GM21825 (cell line): ENCODE measurements around the gene RELA.

Experiments used
- ATAC-seq: cut with Tn5 transposase; IDR thresholded peaks from one replicate; pipeline ENCODE4 v1.9.1; 2021; ENCODE audit warnings: mild to moderate bottlenecking, moderate library complexity; ENCODE audit not compliant: unreplicated experiment

Gene RELA

GRCh38 chr11:65615229-65615949 lies 47.3 kb downstream of the RELA start, which contains the start of gene PCNX3:
Gene PCNX3 (plus strand): TSS chr11:65615776. CDS start chr11:65616312, 536 bp downstream.
- ATAC-seq, result peak; percentile 66

DNA sequence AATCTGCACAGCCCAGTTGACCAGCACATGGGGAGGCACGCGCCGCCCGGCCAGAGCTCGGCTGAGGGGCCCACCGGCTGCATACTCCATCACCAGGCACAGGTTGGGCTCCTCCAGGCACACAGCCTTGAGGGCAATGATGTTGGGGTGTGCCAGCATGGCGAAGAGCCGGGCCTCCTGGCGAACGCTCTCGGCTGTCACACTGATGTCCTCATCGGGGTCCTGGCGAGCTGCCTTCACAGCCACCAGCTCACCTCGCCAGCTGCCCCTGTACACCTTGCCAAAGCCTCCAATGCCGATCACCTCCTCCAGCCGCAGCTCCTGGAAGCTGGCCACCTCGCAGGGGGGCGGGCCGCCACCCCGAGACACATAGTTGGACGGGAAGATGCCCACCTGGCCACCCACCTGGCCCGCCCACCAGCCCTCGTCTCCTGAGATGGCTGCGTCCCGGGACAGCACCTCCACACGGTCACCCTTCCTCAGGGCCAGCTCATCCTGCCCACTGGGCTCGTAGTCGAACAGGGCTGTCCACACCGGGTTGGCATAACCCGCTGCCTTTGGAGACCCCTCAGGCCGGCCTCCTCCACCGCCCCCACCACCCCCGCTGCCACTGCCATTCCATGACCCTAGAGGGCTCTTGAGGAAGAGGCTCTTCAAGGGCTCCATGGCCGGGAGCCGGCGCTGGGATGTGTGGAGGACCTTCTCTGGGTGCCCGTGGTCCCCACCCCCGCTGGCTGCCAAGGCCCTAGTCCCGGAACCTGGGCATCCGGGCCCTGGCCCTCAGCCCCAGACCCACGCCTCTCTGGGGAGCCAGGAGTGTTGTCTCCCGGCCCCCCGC lies 49.4 kb downstream of the RELA start:
- no peak for ATAC-seq

- no peak for ATAC-seq
Observed at GRCh38 chr11:65612691-65613090, 50.0 kb downstream of the RELA start.

- ATAC-seq, result no peak
Observed at GRCh38 chr11:65611758-65612603, 50.7 kb downstream of the RELA start.

DNA sequence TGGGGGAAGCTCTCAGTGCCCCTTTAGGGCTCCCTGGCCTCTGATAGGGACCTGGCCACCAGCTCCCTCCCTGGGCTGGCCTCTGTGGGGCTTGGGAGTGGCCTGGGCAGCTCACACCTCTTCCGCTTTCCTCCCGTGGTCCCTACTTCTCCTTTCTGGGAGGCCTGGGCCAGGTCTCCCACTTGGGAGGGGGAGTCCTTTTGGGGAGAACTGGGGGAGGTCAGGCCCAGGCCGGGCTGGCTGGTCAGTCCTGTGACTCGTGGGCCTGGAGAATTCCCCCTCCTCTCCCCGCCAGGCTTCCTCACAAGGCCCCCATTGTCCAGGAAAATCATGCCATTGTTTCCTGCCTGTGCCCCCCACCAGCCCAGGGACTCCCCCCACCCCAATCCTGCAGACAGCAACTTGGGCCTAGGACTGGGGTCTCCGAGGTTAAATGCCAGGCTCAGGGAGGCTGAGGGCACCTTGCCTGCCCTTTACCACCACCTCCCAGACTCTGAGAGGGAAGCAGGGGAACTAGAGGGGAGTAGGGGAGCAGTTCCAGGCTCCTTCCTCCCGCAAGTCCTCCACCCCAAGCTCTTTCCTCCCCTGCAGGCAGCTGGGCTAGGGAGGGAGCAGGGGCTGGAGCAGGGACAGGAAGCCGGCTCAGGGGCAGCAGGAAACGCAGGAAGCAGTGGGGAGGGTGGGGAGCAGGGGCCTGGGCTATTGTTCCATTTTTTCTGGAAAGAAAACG lies 51.5 kb downstream of the RELA start:
- ATAC-seq, result no peak

- no peak for ATAC-seq
Observed at GRCh38 chr11:65610404-65610803, 52.3 kb downstream of the RELA start.

DNA sequence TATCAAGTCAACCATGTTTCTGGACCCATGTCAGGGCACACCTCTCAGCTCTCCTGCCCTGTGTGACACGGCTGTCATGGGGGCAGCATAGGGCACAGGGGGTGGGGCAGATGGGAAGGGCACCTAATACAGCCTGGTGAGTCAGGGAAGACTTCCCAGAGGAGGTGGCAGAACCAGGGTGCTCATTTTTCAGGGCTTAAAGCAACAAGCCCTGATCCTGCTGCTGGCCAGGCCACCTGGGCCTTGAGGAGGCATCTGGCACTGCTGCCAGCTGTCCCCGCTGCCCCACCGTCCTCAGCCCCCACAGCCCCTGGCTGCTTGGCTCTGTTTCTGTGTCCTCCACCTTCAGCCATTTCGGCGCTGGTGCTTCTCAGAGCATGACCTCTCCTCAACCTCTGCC lies 53.1 kb downstream of the RELA start:
- no peak for ATAC-seq

DNA sequence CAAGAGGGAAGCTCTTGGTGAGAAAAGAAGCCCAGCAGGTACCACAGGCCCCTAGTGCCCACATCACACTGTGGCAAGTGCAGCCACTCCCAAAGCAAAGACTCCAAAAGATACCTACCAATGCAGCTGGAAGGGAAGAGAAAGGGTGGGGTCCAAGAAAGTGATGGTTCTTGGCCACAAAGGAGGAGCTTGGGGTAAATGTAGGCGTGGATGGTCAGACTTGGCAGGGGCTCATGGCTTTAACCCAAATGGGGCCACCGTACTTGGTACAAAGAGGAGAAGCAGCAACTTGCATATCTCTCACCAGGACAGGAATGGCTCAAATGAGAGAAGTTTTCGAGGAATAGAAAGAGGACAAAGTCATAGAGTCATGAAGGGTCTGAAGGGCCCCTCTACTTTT lies 53.5 kb downstream of the RELA start:
- ATAC-seq, result no peak

DNA sequence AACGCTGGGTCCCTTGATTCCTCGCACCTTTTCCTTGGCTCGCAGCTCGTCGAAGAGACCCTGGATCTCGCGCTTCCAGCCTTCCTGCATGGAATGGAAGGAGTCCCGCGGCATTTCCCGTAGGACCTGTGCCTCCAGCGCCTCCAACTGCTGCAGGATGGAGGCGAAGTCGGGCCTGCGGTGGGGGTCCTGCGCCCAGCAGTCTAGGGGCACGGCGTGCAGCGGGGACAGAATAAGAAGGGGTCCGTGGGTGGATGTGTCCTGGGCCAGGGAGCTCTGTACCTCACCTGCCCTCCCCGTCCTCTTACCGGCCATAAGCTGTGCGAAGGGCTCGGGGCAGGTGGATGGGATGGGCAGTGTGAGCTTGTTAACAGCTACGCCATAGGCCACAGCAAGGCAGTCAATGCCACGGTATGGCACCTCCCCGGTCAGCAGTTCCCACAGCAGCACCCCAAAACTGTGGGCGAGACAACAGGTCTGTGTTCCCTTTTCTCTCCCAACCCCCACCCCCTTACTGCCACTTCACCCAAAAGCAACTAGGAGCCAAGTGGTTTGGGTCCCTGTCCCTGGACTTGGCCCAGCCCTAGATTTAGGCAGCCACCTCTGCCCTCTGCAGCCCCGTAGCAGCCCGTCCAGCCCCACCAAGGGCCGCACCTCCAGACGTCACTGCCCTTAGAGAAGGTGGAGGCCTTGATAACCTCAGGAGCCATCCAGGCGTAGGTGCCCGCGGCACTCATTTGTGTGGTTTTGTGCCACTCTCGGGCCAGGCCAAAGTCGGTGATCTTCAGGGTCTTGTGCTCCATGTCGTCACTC lies 54.9 kb downstream of the RELA start:
- no peak for ATAC-seq

DNA sequence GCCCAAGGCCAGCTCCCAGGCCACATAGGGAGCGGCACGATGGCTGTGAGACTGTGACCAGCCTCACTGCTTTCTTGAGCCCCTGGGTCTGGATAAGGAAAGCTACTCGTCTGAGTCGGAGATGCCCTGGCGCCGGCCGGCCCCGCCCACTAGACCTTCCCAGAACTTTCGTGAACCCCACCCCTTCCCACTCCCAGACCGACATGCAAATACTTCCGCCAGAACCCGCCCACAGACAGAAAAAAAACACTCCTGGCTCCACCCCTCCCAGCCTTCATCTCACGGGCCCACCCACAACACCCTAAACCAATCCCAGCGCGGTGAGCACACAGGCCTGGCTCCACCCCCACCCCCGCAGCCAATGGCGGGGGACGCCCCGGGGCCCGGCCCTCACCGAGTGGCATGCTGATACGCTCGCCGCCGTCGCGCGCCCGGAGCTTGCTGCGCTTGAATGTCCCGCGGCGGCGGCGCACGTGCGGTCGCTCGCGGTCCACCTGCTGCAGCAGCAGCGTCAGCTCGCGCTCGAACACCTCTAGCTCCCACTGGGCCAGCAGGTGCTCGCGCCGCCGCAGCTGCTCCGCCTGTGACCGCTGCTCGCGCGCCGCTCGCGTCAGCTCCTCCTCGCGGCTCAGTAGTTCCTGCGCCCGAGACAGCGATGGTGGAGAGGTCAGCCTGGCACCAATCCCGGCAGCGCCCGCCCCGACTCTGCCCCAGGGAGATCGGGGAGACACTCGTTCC lies 55.7 kb downstream of the RELA start:
- ATAC-seq, result no peak

DNA sequence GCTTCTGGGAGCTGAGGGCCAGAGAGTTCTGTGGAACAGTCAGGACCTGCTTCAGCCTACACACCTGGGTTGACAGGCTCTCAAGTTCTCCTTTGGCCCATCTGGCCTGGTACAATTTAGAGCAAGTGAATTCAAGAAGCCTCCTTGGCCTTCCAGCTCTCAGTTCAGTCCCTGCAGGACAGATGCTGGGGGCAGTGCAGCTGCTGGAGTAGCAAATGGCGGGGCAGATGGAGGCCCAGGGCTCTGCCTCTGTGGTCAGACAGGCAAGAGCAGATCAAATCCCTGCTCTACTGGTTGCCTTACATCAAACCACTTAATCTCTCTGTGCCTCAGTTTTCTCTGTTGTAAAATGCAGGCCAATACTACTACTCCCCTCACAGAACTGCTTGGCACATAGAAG lies 58.5 kb downstream of the RELA start:
- ATAC-seq, result no peak
